HCT116 (cell line): ENCODE results near the gene PIKFYVE. TPM values are rescaled to one million over a fixed set of nuclear protein-coding genes. Genes with fewer than 3 reads are reported as not detected.

Experiments used
- ATAC-seq: fragments of 200-7000 bp; cut with Tn5 transposase; 2 replicates; pipeline ENCODE4 v1.9.1; 2020; ENCODE audit warnings: mild to moderate bottlenecking, moderate library complexity
- BruUV-seq: library from RNA; stranded (reverse); fragments of 400-500 nt; replicated peaks from 2 replicates; lab custom pipeline; 2021; lab: Mats Ljungman, UMichigan
- CTCF ChIA-PET: fragments of 300-600 bp; sonication (Branson Sonifier 250); formaldehyde crosslinking; loops from one replicate; lab custom pipeline; 2021; ENCODE audit warnings: antibody characterized with exemption; lab: Charles Lee
- POLR2A ChIA-PET: fragments of 300-600, 350-600 bp; sonication (Branson Sonifier 250); formaldehyde crosslinking; loops from one replicate; lab custom pipeline; 2021; ENCODE audit warnings: antibody characterized with exemption; lab: Charles Lee
- RAD21 ChIA-PET, 2 experiments: fragments of 300-600 bp; sonication (Branson Sonifier 250); formaldehyde crosslinking; loops; one replicate each; lab custom pipeline; 2023; ENCODE audit warnings: low total read pairs in 2 of 2; ENCODE audit not compliant: uncharacterized antibody in 2 of 2, unreplicated experiment in 2 of 2, low non-redundant PET in 1 of 2; lab: Charles Lee
- DNase-seq: peaks from one replicate; pipeline ENCODE4 v3.0.0-alpha.2; 2010; ENCODE audit warnings: low read depth, low spot score
- H2AFZ ChIP-seq: fragments of 200-600 bp; shearing (Covaris generic), sonication (generic); 2 replicates; pipeline ENCODE4 v1.6.1; 2017; ENCODE audit warnings: low read depth, mixed run types, mixed read lengths, antibody characterized with exemption, low read length; ENCODE audit not compliant: poor library complexity, severe bottlenecking
- H3K27ac ChIP-seq: 2 replicates; pipeline ENCODE4 v1.5.1; 2012; ENCODE audit warnings: low read depth, low read length
- H3K27me3 ChIP-seq: fragments of 200-600 bp; sonication (generic); 2 replicates; pipeline ENCODE4 v1.6.1; 2016; ENCODE audit warnings: mixed run types, low read length, mixed read lengths; ENCODE audit not compliant: insufficient read depth
- H3K36me3 ChIP-seq, 2 experiments: fragments of 200-500 bp in 1 of 2; fragments of 200-600 bp in 1 of 2; sonication (Bioruptor generic) in 1 of 2; sonication (generic) in 1 of 2; 2 replicates each; pipeline versions ENCODE4 v1.5.1 to v1.6.1; 2014 to 2016; ENCODE audit warnings: low read length in 2 of 2, inconsistent platforms in 1 of 2, mixed read lengths in 1 of 2, mixed run types in 1 of 2; ENCODE audit not compliant: insufficient read depth in 2 of 2, control insufficient read depth in 1 of 2
- H3K4me1 ChIP-seq, 2 experiments: fragments of 200-600 bp in 1 of 2; sonication (generic) in 1 of 2; 2 replicates each; pipeline versions ENCODE4 v1.5.1 to v1.6.1; 2012 to 2017; ENCODE audit warnings: low read length in 2 of 2, inconsistent platforms in 1 of 2, mild to moderate bottlenecking in 1 of 2, mixed read lengths in 1 of 2, mixed run types in 1 of 2, moderate library complexity in 1 of 2; ENCODE audit not compliant: insufficient read depth in 2 of 2, control insufficient read depth in 1 of 2
- H3K4me2 ChIP-seq: fragments of 200-600 bp; sonication (generic); 2 replicates; pipeline ENCODE4 v1.6.1; 2017; ENCODE audit warnings: mixed run types, low read length, mixed read lengths
- H3K4me3 ChIP-seq, 2 experiments: fragments of 200-600 bp in 1 of 2; sonication (generic) in 1 of 2; replicated peaks in 1 of 2; 2 replicates each; pipeline ENCODE4 v1.5.1; 2011 to 2016; ENCODE audit warnings: low read length in 2 of 2, control low read depth in 1 of 2, low read depth in 1 of 2, mild to moderate bottlenecking in 1 of 2, mixed read lengths in 1 of 2, mixed run types in 1 of 2
- H3K79me2 ChIP-seq: fragments of 200-600 bp; sonication (generic); 2 replicates; pipeline ENCODE4 v1.6.1; 2017; ENCODE audit warnings: mild to moderate bottlenecking, mixed run types, low read length, moderate library complexity, mixed read lengths; ENCODE audit not compliant: insufficient read depth
- H3K9ac ChIP-seq: fragments of 200-600 bp; sonication (generic); 2 replicates; pipeline ENCODE4 v1.6.1; 2016; ENCODE audit warnings: low read length, mixed read lengths
- H3K9me2 ChIP-seq: fragments of 200-600 bp; sonication (generic), shearing (Covaris generic); 2 replicates; pipeline ENCODE4 v1.6.1; 2017; ENCODE audit warnings: mixed run types, mild to moderate bottlenecking, moderate library complexity; ENCODE audit not compliant: insufficient read depth
- H3K9me3 ChIP-seq, 2 experiments: fragments of 200-500 bp in 1 of 2; fragments of 200-600 bp in 1 of 2; sonication (Bioruptor generic) in 1 of 2; sonication (generic) in 1 of 2; 2 replicates each; pipeline ENCODE4 v1.6.1; 2014 to 2017; ENCODE audit warnings: low read length in 2 of 2, mixed read lengths in 2 of 2, inconsistent platforms in 1 of 2, low read depth in 1 of 2, mild to moderate bottlenecking in 1 of 2, mixed run types in 1 of 2, moderate library complexity in 1 of 2; ENCODE audit not compliant: control insufficient read depth in 1 of 2, insufficient read depth in 1 of 2
- H4K20me1 ChIP-seq: fragments of 200-600 bp; sonication (generic), shearing (Covaris generic); 2 replicates; pipeline ENCODE4 v1.6.1; 2017; ENCODE audit warnings: mixed run types, mild to moderate bottlenecking, moderate library complexity; ENCODE audit not compliant: insufficient read depth
- CTCF ChIP-seq, 3 experiments: fragments of 200-600 bp in 1 of 3; sonication (generic) in 1 of 3; IDR thresholded peaks in 2 of 3; conservative IDR thresholded peaks in 1 of 3; 2 replicates each; pipeline ENCODE4 v1.5.1; 2012 to 2017; ENCODE audit warnings: low read depth in 2 of 3, low read length in 2 of 3, antibody characterized with exemption in 1 of 3, borderline replicate concordance in 1 of 3, control low read depth in 1 of 3, mild to moderate bottlenecking in 1 of 3, mixed read lengths in 1 of 3, mixed run types in 1 of 3, moderate library complexity in 1 of 3; ENCODE audit not compliant: insufficient read depth in 1 of 3
- ELF1 ChIP-seq: IDR thresholded peaks from 2 replicates; pipeline ENCODE4 v1.6.1; 2012; ENCODE audit warnings: low read depth, borderline replicate concordance
- EZH2phosphoT487 ChIP-seq: fragments of 200-600 bp; IDR thresholded peaks from 2 replicates; pipeline ENCODE4 v1.6.1; 2018; ENCODE audit warnings: antibody characterized with exemption, borderline replicate concordance
- FOSL1 ChIP-seq: IDR thresholded peaks from 2 replicates; pipeline ENCODE4 v1.6.1; 2012; ENCODE audit warnings: low read depth
- POLR2A ChIP-seq: IDR thresholded peaks from 2 replicates; pipeline ENCODE4 v1.7.0; 2011; ENCODE audit warnings: borderline replicate concordance; ENCODE audit not compliant: insufficient read depth, insufficient read length; ENCODE audit errors: extremely low read depth
- POLR2AphosphoS5 ChIP-seq: IDR thresholded peaks from 2 replicates; pipeline ENCODE4 v1.6.1; 2011; ENCODE audit warnings: mild to moderate bottlenecking, low read depth, low read length, moderate library complexity
- SIN3A ChIP-seq: IDR thresholded peaks from 2 replicates; pipeline ENCODE4 v1.6.1; 2012; ENCODE audit warnings: low read depth
- TCF7L2 ChIP-seq: IDR thresholded peaks from 2 replicates; pipeline ENCODE4 v1.7.0; 2011; ENCODE audit warnings: borderline replicate concordance, inconsistent platforms; ENCODE audit not compliant: insufficient read depth, insufficient read length; ENCODE audit errors: extremely low read depth
- ZBTB33 ChIP-seq: IDR thresholded peaks from 2 replicates; pipeline ENCODE4 v1.6.1; 2011; ENCODE audit warnings: mild to moderate bottlenecking, low read length, moderate library complexity; ENCODE audit not compliant: insufficient replicate concordance; ENCODE audit errors: extremely low read depth
- intact Hi-C: fragments of 100-400 bp; cut with micrococcal nuclease; formaldehyde crosslinking; loops from 2 replicates; pipeline ENCODE4 v1.10.0; 2022
- total RNA-seq: library from RNA; stranded (reverse); gene quantifications from one replicate; pipeline ENCODE4 v1.2.1, GENCODE V29; 2021; ENCODE audit not compliant: unreplicated experiment

The PIKFYVE gene
- total RNA-seq, 1 experiment from 2014 or later, result 21.8 TPM

- DNase-seq, result no peak
- TF ChIP-seq ELF1 (no peak), POLR2A (no peak), POLR2AphosphoS5 (no peak), EZH2phosphoT487 (no peak), TCF7L2 (no peak), FOSL1 (no peak), CTCF (IDR thresholded peaks at IDR 0.05 in 2 of 3, conservative IDR thresholded peaks at IDR 0.05 in 1 of 3; ENCODE audit: borderline replicate concordance in 1 of 3, insufficient read depth in 1 of 3, low read depth in 2 of 3, low read length in 2 of 3) (no peak), ZBTB33 (no peak), SIN3A (no peak)
- Histone ChIP-seq H3K9ac (no peak overlapping the region), H3K27ac (no peak overlapping the region), H3K9me3 (no peaks in the 10 kb centered on the region), H3K79me2 (no peaks in the 10 kb centered on the region), H3K27me3 (no peaks in the 10 kb centered on the region), H3K4me3 (no peak overlapping the region), H3K4me2 (no peak overlapping the region), H3K4me1 (no peaks in the 10 kb centered on the region), H4K20me1 (no peaks in the 10 kb centered on the region), H3K36me3 (peaks cover 0 to 6% of the 10 kb centered on the region in 2 experiments; a peak in 2 of 4 replicates), H2AFZ (no peak overlapping the region), H3K9me2 (no peaks in the 10 kb centered on the region)
- ChIA-PET POLR2A (no interaction called here), RAD21 (no interaction called here), CTCF (no interaction called here)
- no peak for ATAC-seq
- intact Hi-C loops, result no loop called here
- no TSS peak for BruUV-seq
Measured at GRCh38 chr2:208319391-208319790, 53.3 kb downstream of the PIKFYVE start.
